Measurements from ENCODE around the gene DTD2.

- TF ChIP-seq, protein P1, sequence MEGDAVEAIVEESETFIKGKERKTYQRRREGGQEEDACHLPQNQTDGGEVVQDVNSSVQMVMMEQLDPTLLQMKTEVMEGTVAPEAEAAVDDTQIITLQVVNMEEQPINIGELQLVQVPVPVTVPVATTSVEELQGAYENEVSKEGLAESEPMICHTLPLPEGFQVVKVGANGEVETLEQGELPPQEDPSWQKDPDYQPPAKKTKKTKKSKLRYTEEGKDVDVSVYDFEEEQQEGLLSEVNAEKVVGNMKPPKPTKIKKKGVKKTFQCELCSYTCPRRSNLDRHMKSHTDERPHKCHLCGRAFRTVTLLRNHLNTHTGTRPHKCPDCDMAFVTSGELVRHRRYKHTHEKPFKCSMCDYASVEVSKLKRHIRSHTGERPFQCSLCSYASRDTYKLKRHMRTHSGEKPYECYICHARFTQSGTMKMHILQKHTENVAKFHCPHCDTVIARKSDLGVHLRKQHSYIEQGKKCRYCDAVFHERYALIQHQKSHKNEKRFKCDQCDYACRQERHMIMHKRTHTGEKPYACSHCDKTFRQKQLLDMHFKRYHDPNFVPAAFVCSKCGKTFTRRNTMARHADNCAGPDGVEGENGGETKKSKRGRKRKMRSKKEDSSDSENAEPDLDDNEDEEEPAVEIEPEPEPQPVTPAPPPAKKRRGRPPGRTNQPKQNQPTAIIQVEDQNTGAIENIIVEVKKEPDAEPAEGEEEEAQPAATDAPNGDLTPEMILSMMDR (IDR thresholded peaks at IDR 0.05) = no peak
- no peak for TF ChIP-seq EZH2 (IDR thresholded peaks at IDR 0.05; ENCODE audit: borderline replicate concordance, insufficient read depth, low read depth, low read length, poor library complexity, severe bottlenecking)
These were observed 31.4 kb downstream of the DTD2 start for GRCh38 chr14:31425905-31426304.

Measured in B cell (primary cell).